OCI-LY7 (cell line): ENCODE data around the gene ZCCHC2.

ENCODE experiments used
- EZH2phosphoT487 ChIP-seq: fragments of 200-600 bp; sonication (generic); IDR thresholded peaks from 2 replicates; pipeline ENCODE4 v1.6.1; 2018; ENCODE audit warnings: low read depth, borderline replicate concordance, mild to moderate bottlenecking, mixed run types, antibody characterized with exemption, low read length, moderate library complexity, mixed read lengths
- TF ChIP-seq, protein P1 (sequence below): fragments of 200-600 bp; sonication (generic); conservative IDR thresholded peaks from 2 replicates; pipeline ENCODE4 v1.5.1; 2014; ENCODE audit warnings: mild to moderate bottlenecking, antibody characterized with exemption, low read length, moderate library complexity, mixed read lengths

DNA sequence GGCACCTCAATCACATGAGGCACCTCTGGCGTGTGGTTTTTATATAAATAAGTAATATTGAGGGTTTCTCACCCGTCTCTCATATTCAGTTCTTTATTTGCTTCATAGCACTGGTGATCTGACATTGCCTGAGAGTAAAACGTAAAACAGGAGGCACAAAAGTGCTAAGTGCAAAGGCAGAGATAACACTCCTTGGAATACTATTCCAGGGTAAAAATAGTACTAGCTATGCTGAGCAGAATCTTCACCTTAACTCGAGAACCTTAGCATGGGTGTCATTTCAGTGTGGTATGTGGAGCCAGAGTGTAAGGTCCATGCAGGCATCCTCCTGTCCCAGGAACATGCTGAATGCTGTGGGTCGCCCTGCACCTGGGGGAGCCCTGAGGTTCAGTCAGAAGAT, 26.9 kb downstream of the ZCCHC2 start:
- TF ChIP-seq, protein P1, sequence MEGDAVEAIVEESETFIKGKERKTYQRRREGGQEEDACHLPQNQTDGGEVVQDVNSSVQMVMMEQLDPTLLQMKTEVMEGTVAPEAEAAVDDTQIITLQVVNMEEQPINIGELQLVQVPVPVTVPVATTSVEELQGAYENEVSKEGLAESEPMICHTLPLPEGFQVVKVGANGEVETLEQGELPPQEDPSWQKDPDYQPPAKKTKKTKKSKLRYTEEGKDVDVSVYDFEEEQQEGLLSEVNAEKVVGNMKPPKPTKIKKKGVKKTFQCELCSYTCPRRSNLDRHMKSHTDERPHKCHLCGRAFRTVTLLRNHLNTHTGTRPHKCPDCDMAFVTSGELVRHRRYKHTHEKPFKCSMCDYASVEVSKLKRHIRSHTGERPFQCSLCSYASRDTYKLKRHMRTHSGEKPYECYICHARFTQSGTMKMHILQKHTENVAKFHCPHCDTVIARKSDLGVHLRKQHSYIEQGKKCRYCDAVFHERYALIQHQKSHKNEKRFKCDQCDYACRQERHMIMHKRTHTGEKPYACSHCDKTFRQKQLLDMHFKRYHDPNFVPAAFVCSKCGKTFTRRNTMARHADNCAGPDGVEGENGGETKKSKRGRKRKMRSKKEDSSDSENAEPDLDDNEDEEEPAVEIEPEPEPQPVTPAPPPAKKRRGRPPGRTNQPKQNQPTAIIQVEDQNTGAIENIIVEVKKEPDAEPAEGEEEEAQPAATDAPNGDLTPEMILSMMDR: no peak
- no peak for TF ChIP-seq EZH2phosphoT487
